ENCODE measurements around the gene ZBED6.
"Not testable (repeated sequence)": the region's sequence is repeated elsewhere in the genome, so short reads cannot be mapped to it uniquely, and the experiment has no call there.

ZBED6 gene

GRCh38 chr1:203760506-203760905 is 34.9 kb upstream of the ZBED6 start:
- H3K4me3 ChIP-seq (ENCODE audit: low read depth, low read length) = no peak overlapping the region
- POLR2A ChIA-PET = no interaction called here
- CTCF ChIA-PET = interaction anchor here (0.7 kb wide), 1 partner anchor 10 kb away, joined by 3 read pairs; no protein-coding TSS in a partner anchor
- no peak for DNase-seq (ENCODE audit: low read depth, low spot score)
- TF ChIP-seq CTCF (IDR thresholded peaks at IDR 0.05; ENCODE audit: insufficient read depth, low read length, missing control alignments) = no peak

GRCh38 chr1:203761958-203762357 is 33.5 kb upstream of the ZBED6 start:
- H3K4me3 ChIP-seq (ENCODE audit: low read depth, low read length); POLR2A ChIA-PET; DNase-seq (ENCODE audit: low read depth, low spot score); CTCF ChIA-PET: not testable (repeated sequence)

GRCh38 chr1:203763505-203763904 is 31.9 kb upstream of the ZBED6 start:
- no peak for DNase-seq (ENCODE audit: low read depth, low spot score)
- ChIA-PET POLR2A (no interaction called here), CTCF (no interaction called here)
- H3K4me3 ChIP-seq (ENCODE audit: low read depth, low read length) = no peak overlapping the region
- no peak for TF ChIP-seq CTCF (IDR thresholded peaks at IDR 0.05; ENCODE audit: insufficient read depth, low read length, missing control alignments)

GRCh38 chr1:203764105-203765028 is 31.1 kb upstream of the ZBED6 start:
- DNase-seq (ENCODE audit: low read depth, low spot score) = no peak
- CTCF ChIA-PET = no interaction called here
- no peak overlapping the region for H3K4me3 ChIP-seq (ENCODE audit: low read depth, low read length)
- no peak for TF ChIP-seq CTCF (IDR thresholded peaks at IDR 0.05; ENCODE audit: insufficient read depth, low read length, missing control alignments)
- POLR2A ChIA-PET = no interaction called here

GRCh38 chr1:203765029-203765837 is 30.2 kb upstream of the ZBED6 start, which contains the start of gene LAX1:
Gene LAX1, plus strand, starts transcription at chr1:203765183. Its CDS starts 383 bp downstream, at chr1:203765566.
- TF ChIP-seq CTCF (IDR thresholded peaks at IDR 0.05; ENCODE audit: insufficient read depth, low read length, missing control alignments) = no peak
- no peak for DNase-seq (ENCODE audit: low read depth, low spot score)
- H3K4me3 ChIP-seq (ENCODE audit: low read depth, low read length) = no peak within 1 kb of the TSS
- ChIA-PET CTCF (no interaction called here), POLR2A (no interaction called here)

GRCh38 chr1:203768256-203768655 is 27.2 kb upstream of the ZBED6 start:
- ChIA-PET CTCF (no interaction called here), POLR2A (no interaction called here)
- no peak for TF ChIP-seq CTCF (IDR thresholded peaks at IDR 0.05; ENCODE audit: insufficient read depth, low read length, missing control alignments)
- no peak overlapping the region for H3K4me3 ChIP-seq (ENCODE audit: low read depth, low read length)
- DNase-seq (ENCODE audit: low read depth, low spot score) = no peak

Measured in AG04449 (cell line).